K562 (cell line): ENCODE results near the gene C1orf105. TPM values are rescaled to one million over a fixed set of nuclear protein-coding genes. Genes with fewer than 3 reads are reported as not detected.

Experiments
- EHMT2 ChIP-seq: fragments of 450-650 bp; IDR thresholded peaks from 2 replicates; pipeline ENCODE4 v1.6.1; 2018; ENCODE audit warnings: antibody characterized with exemption
- GABPA ChIP-seq: fragments of 200-800 bp; sonication (Bioruptor generic); conservative IDR thresholded peaks from 2 replicates; pipeline ENCODE4 v1.6.1; 2016; ENCODE audit warnings: low read depth, missing genetic modification characterization, missing compliant biosample characterization
- HDAC6 ChIP-seq: IDR thresholded peaks from 2 replicates; pipeline ENCODE4 v1.6.1; 2012; ENCODE audit warnings: low read depth, mild to moderate bottlenecking, control low read depth, inconsistent platforms, low read length, moderate library complexity
- KLF16 ChIP-seq: IDR thresholded peaks from 2 replicates; pipeline ENCODE4 v1.6.1; 2016; ENCODE audit warnings: antibody characterized with exemption
- TCF3 ChIP-seq: sonication (generic); formaldehyde crosslinking; IDR thresholded peaks from 2 replicates; pipeline ENCODE4 v1.4.0; 2020; ENCODE audit warnings: mild to moderate bottlenecking, missing genetic modification reagents
- ZNF699 ChIP-seq: fragments of 250-450 bp; sonication (Bioruptor Pico); IDR thresholded peaks from 2 replicates; pipeline ENCODE4 v1.8.0; 2021; ENCODE audit warnings: mild to moderate bottlenecking, moderate library complexity; ENCODE audit not compliant: insufficient replicate concordance
- polyA plus RNA-seq, 8 experiments: library from polyadenylated mRNA; depleted of rRNA in 4 of 8; stranded (reverse) in 5 of 8; unstranded in 3 of 8; fragments of >200 nt; fragmentation: Nextera tagmentation in 2 of 8; fragmentation: Illumina TruSeq in 1 of 8; extraction: Ambion mirVana in 2 of 8; extraction: Trizol in 1 of 8; gene quantifications; 2 replicates each; pipeline versions ENCODE4 v1.2.1 to v1.2.3, GENCODE V29; 2011 to 2014; ENCODE audit warnings: inconsistent platforms in 1 of 8, missing spikeins in 1 of 8
- total RNA-seq, 7 experiments: library from RNA; depleted of rRNA in 6 of 7; stranded (reverse); fragments of >200 nt in 6 of 7; fragmentation: Illumina TruSeq in 2 of 7; extraction: Trizol in 2 of 7; gene quantifications; 2 replicates each; pipeline versions ENCODE4 v1.2.1 to v1.2.3, GENCODE V29; 2011 to 2021; ENCODE audit warnings: low replicate concordance in 1 of 7
- TF ChIP-seq, protein P1 (sequence below), 2 experiments: fragments of 450-650 bp; IDR thresholded peaks; 2 replicates each; pipeline ENCODE4 v1.6.1; 2016
- TF ChIP-seq, protein P2 (sequence below): fragments of 450-650 bp; IDR thresholded peaks from 2 replicates; pipeline ENCODE4 v1.6.1; 2016; ENCODE audit warnings: mild to moderate bottlenecking, moderate library complexity
- TF ChIP-seq, protein P3 (sequence below): sonication (generic); formaldehyde crosslinking; IDR thresholded peaks from 2 replicates; pipeline ENCODE4 v1.8.0; 2022; ENCODE audit warnings: missing genetic modification reagents, mild to moderate bottlenecking, borderline replicate concordance
- TF ChIP-seq, protein P4 (sequence below): fragments of 450-650 bp; formaldehyde crosslinking; IDR thresholded peaks from 2 replicates; pipeline ENCODE4 v1.4.0; 2020; ENCODE audit warnings: mild to moderate bottlenecking, moderate library complexity

The C1orf105 gene
- total and polyA plus RNA-seq, 9 of the 15 experiments (the other 6 are each of a cell fraction or from before 2014, with no cell fraction given) = 0.08 TPM; not detected in 8

DNA sequence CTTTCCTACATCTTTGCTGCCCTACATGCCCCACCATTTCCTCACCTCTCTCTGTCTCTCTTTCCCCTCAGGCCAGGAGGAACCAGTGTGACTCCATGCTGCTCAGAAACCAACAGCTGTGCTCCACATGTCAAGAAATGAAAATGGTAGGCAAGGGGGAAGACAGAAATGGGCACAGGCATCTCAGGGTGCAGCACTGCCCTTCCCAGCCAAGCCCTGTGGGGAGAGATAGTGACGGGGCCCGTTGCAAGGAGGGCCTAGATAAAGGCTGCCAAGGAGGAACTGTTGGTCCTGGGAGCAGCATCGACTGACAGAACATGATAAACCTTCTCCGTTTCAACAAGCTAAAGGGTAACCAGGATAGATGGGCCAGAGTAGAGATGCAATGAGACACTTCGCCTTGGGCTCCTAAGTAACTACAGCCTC lies 35.9 kb downstream of the C1orf105 start (continued):
- TF ChIP-seq, protein P1, sequence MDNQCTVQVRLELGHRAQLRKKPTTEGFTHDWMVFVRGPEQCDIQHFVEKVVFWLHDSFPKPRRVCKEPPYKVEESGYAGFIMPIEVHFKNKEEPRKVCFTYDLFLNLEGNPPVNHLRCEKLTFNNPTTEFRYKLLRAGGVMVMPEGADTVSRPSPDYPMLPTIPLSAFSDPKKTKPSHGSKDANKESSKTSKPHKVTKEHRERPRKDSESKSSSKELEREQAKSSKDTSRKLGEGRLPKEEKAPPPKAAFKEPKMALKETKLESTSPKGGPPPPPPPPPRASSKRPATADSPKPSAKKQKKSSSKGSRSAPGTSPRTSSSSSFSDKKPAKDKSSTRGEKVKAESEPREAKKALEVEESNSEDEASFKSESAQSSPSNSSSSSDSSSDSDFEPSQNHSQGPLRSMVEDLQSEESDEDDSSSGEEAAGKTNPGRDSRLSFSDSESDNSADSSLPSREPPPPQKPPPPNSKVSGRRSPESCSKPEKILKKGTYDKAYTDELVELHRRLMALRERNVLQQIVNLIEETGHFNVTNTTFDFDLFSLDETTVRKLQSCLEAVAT (IDR thresholded peaks at IDR 0.05) = 0 out of 4 replicates have a peak, but pooled peaks of 1 of the 2 experiments have one; percentile 21
- TF ChIP-seq TCF3 (peak; percentile 99), GABPA (tag) (no peak), KLF16 (peak; percentile 91), HDAC6 (no peak), ZNF699 (CRISPR knock-in tag) (no peak), EHMT2 (peak; percentile 46; the same call in 1 of the 2 replicates)
- TF ChIP-seq, protein P2, sequence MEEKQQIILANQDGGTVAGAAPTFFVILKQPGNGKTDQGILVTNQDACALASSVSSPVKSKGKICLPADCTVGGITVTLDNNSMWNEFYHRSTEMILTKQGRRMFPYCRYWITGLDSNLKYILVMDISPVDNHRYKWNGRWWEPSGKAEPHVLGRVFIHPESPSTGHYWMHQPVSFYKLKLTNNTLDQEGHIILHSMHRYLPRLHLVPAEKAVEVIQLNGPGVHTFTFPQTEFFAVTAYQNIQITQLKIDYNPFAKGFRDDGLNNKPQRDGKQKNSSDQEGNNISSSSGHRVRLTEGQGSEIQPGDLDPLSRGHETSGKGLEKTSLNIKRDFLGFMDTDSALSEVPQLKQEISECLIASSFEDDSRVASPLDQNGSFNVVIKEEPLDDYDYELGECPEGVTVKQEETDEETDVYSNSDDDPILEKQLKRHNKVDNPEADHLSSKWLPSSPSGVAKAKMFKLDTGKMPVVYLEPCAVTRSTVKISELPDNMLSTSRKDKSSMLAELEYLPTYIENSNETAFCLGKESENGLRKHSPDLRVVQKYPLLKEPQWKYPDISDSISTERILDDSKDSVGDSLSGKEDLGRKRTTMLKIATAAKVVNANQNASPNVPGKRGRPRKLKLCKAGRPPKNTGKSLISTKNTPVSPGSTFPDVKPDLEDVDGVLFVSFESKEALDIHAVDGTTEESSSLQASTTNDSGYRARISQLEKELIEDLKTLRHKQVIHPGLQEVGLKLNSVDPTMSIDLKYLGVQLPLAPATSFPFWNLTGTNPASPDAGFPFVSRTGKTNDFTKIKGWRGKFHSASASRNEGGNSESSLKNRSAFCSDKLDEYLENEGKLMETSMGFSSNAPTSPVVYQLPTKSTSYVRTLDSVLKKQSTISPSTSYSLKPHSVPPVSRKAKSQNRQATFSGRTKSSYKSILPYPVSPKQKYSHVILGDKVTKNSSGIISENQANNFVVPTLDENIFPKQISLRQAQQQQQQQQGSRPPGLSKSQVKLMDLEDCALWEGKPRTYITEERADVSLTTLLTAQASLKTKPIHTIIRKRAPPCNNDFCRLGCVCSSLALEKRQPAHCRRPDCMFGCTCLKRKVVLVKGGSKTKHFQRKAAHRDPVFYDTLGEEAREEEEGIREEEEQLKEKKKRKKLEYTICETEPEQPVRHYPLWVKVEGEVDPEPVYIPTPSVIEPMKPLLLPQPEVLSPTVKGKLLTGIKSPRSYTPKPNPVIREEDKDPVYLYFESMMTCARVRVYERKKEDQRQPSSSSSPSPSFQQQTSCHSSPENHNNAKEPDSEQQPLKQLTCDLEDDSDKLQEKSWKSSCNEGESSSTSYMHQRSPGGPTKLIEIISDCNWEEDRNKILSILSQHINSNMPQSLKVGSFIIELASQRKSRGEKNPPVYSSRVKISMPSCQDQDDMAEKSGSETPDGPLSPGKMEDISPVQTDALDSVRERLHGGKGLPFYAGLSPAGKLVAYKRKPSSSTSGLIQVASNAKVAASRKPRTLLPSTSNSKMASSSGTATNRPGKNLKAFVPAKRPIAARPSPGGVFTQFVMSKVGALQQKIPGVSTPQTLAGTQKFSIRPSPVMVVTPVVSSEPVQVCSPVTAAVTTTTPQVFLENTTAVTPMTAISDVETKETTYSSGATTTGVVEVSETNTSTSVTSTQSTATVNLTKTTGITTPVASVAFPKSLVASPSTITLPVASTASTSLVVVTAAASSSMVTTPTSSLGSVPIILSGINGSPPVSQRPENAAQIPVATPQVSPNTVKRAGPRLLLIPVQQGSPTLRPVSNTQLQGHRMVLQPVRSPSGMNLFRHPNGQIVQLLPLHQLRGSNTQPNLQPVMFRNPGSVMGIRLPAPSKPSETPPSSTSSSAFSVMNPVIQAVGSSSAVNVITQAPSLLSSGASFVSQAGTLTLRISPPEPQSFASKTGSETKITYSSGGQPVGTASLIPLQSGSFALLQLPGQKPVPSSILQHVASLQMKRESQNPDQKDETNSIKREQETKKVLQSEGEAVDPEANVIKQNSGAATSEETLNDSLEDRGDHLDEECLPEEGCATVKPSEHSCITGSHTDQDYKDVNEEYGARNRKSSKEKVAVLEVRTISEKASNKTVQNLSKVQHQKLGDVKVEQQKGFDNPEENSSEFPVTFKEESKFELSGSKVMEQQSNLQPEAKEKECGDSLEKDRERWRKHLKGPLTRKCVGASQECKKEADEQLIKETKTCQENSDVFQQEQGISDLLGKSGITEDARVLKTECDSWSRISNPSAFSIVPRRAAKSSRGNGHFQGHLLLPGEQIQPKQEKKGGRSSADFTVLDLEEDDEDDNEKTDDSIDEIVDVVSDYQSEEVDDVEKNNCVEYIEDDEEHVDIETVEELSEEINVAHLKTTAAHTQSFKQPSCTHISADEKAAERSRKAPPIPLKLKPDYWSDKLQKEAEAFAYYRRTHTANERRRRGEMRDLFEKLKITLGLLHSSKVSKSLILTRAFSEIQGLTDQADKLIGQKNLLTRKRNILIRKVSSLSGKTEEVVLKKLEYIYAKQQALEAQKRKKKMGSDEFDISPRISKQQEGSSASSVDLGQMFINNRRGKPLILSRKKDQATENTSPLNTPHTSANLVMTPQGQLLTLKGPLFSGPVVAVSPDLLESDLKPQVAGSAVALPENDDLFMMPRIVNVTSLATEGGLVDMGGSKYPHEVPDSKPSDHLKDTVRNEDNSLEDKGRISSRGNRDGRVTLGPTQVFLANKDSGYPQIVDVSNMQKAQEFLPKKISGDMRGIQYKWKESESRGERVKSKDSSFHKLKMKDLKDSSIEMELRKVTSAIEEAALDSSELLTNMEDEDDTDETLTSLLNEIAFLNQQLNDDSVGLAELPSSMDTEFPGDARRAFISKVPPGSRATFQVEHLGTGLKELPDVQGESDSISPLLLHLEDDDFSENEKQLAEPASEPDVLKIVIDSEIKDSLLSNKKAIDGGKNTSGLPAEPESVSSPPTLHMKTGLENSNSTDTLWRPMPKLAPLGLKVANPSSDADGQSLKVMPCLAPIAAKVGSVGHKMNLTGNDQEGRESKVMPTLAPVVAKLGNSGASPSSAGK = no peak; the same call in 1 of the 2 replicates
- TF ChIP-seq, protein P3, sequence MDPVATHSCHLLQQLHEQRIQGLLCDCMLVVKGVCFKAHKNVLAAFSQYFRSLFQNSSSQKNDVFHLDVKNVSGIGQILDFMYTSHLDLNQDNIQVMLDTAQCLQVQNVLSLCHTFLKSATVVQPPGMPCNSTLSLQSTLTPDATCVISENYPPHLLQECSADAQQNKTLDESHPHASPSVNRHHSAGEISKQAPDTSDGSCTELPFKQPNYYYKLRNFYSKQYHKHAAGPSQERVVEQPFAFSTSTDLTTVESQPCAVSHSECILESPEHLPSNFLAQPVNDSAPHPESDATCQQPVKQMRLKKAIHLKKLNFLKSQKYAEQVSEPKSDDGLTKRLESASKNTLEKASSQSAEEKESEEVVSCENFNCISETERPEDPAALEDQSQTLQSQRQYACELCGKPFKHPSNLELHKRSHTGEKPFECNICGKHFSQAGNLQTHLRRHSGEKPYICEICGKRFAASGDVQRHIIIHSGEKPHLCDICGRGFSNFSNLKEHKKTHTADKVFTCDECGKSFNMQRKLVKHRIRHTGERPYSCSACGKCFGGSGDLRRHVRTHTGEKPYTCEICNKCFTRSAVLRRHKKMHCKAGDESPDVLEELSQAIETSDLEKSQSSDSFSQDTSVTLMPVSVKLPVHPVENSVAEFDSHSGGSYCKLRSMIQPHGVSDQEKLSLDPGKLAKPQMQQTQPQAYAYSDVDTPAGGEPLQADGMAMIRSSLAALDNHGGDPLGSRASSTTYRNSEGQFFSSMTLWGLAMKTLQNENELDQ (CRISPR knock-in tag) = peak; percentile 91; the same call in 1 of the 2 replicates
- TF ChIP-seq, protein P4, sequence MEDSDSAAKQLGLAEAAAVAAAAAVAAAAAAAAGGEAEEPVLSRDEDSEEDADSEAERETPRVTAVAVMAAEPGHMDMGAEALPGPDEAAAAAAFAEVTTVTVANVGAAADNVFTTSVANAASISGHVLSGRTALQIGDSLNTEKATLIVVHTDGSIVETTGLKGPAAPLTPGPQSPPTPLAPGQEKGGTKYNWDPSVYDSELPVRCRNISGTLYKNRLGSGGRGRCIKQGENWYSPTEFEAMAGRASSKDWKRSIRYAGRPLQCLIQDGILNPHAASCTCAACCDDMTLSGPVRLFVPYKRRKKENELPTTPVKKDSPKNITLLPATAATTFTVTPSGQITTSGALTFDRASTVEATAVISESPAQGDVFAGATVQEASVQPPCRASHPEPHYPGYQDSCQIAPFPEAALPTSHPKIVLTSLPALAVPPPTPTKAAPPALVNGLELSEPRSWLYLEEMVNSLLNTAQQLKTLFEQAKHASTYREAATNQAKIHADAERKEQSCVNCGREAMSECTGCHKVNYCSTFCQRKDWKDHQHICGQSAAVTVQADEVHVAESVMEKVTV (CRISPR knock-in tag) = no peak; the same call in 1 of the 2 replicates
